Activated CD4-positive, alpha-beta T cell treated with anti-CD3 and anti-CD28 coated beads, Interleukin-2, amount 10 ng/mL, durations not matched to agents 7 days and 5 days (primary cell): ENCODE measurements around the gene FLNC. TPM values are rescaled to one million over a fixed set of nuclear protein-coding genes. Genes with fewer than 3 reads are reported as not detected.

ENCODE experiments used
- CTCF ChIA-PET: fragments of 350-600 bp; sonication (Branson Sonifier 250); formaldehyde crosslinking; loops from one replicate; lab custom pipeline; 2021; ENCODE audit warnings: antibody characterized with exemption; lab: Charles Lee
- POLR2A ChIA-PET: fragments of 350-600 bp; sonication (Branson Sonifier 250); formaldehyde crosslinking; loops from one replicate; lab custom pipeline; 2021; ENCODE audit warnings: antibody characterized with exemption; lab: Charles Lee
- DNase-seq: peaks from one replicate; pipeline ENCODE4 v3.0.0-alpha.2; 2020
- H3K27ac Mint-ChIP-seq: one replicate; pipeline ENCODE4 v1.8.0; 2021; ENCODE audit warnings: mild to moderate bottlenecking, moderate library complexity, mixed read lengths
- H3K27me3 Mint-ChIP-seq: one replicate; pipeline ENCODE4 v1.8.0; 2021; ENCODE audit warnings: mixed read lengths
- H3K36me3 Mint-ChIP-seq: one replicate; pipeline ENCODE4 v1.8.0; 2021; ENCODE audit warnings: low read depth, mixed read lengths
- H3K4me1 Mint-ChIP-seq: one replicate; pipeline ENCODE4 v1.8.0; 2021; ENCODE audit warnings: mixed read lengths
- H3K4me3 Mint-ChIP-seq: one replicate; pipeline ENCODE4 v1.8.0; 2021; ENCODE audit warnings: mild to moderate bottlenecking, moderate library complexity, mixed read lengths
- H3K9me3 Mint-ChIP-seq: one replicate; pipeline ENCODE4 v1.8.0; 2021; ENCODE audit warnings: mixed read lengths
- total RNA-seq, 2 experiments: library from RNA; stranded (reverse); gene quantifications; one replicate each; pipeline ENCODE4 v1.2.3, GENCODE V29; 2021

The FLNC gene
- total RNA-seq, 2 experiments from 2014 or later, result not detected

DNA sequence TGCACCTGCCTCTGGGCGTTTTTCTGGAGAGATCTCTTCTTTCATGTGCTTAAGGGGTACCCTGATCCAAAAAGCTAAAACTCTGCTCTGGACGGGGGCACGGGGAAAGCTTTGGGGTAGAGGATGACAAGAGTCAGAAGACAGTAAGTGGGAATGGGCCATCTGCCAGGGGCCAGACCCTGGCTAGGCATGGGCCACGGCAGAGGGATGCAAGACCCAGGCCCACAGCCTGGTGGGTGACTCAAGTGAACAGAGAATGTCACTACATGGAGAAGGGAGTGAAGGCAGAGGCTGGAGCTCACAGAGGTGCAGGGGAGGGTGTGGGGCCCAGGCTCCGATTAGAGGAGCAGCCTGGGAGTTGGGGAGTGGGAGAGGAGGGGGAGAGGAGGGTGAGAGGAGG lies 15.3 kb downstream of the FLNC start:
- POLR2A ChIA-PET, result no interaction called here
- Mint-ChIP-seq H3K9me3 (no peaks in the 10 kb centered on the region), H3K27me3 (no peaks in the 10 kb centered on the region), H3K4me1 (no peaks in the 10 kb centered on the region), H3K27ac (peak overlapping the region; percentile 57), H3K36me3 (no peaks in the 10 kb centered on the region), H3K4me3 (no peak overlapping the region)
- CTCF ChIA-PET, result interaction anchor here (0.7 to 2.1 kb wide), 4 partner anchors 17 to 246 kb away, joined by 4 to 5 read pairs (median 4); partner anchors contain the start of gene ATP6V1F
- no peak for DNase-seq

DNA sequence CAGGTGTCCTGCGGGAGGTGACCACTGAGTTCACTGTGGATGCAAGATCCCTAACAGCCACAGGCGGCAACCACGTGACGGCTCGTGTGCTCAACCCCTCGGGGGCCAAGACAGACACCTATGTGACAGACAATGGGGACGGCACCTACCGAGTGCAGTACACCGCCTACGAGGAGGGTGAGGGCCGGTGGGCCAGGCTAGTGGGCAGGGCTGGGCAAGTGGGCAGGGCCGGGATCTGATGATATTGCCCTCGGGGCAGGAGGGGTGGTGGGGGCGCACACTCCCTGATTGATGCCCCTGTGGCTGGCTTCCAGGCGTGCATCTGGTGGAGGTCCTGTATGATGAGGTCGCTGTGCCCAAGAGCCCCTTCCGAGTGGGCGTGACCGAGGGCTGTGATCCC lies 15.8 kb downstream of the FLNC start:
- no peak overlapping the region for H3K4me3 Mint-ChIP-seq
- no peaks in the 10 kb centered on the region for H3K27me3 Mint-ChIP-seq
- ChIA-PET CTCF (interaction anchor here (1.7 to 1.9 kb wide), 2 partner anchors 17 to 245 kb away, joined by 4 to 5 read pairs; partner anchors contain the start of gene ATP6V1F), POLR2A (no interaction called here)
- H3K36me3 Mint-ChIP-seq, result no peaks in the 10 kb centered on the region
- H3K27ac Mint-ChIP-seq, result no peak overlapping the region
- no peaks in the 10 kb centered on the region for H3K9me3 Mint-ChIP-seq
- no peaks in the 10 kb centered on the region for H3K4me1 Mint-ChIP-seq
- DNase-seq, result no peak

- no peak for DNase-seq
- Mint-ChIP-seq H3K4me3 (no peak overlapping the region), H3K27ac (no peak overlapping the region), H3K27me3 (no peaks in the 10 kb centered on the region), H3K36me3 (no peaks in the 10 kb centered on the region), H3K4me1 (no peaks in the 10 kb centered on the region), H3K9me3 (no peaks in the 10 kb centered on the region)
- ChIA-PET CTCF (no interaction called here), POLR2A (no interaction called here)
Measured at GRCh38 chr7:128846781-128847444, 16.7 kb downstream of the FLNC start.

DNA sequence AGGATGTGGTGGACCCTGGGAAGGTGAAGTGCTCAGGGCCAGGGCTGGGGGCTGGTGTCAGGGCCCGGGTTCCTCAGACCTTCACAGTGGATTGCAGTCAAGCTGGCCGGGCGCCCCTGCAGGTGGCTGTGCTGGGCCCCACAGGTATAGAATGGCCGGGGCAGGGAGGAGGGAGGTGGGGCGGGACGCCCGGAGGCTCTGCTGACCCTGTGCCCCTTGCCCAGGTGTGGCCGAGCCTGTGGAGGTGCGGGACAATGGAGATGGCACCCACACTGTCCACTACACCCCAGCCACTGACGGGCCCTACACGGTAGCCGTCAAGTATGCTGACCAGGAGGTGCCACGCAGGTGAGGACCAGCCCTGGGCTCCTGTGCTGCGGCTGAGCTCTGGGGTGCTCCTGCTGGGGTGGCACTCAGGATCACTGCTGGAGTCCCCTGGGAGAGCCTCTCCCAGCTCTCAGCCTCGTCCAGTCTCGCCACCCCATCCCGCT lies 17.6 kb downstream of the FLNC start:
- POLR2A ChIA-PET, result no interaction called here
- Mint-ChIP-seq H3K36me3 (no peaks in the 10 kb centered on the region), H3K27ac (no peak overlapping the region), H3K9me3 (no peaks in the 10 kb centered on the region), H3K4me1 (no peaks in the 10 kb centered on the region), H3K27me3 (no peaks in the 10 kb centered on the region), H3K4me3 (no peak overlapping the region)
- DNase-seq, result no peak
- CTCF ChIA-PET, result no interaction called here

DNA sequence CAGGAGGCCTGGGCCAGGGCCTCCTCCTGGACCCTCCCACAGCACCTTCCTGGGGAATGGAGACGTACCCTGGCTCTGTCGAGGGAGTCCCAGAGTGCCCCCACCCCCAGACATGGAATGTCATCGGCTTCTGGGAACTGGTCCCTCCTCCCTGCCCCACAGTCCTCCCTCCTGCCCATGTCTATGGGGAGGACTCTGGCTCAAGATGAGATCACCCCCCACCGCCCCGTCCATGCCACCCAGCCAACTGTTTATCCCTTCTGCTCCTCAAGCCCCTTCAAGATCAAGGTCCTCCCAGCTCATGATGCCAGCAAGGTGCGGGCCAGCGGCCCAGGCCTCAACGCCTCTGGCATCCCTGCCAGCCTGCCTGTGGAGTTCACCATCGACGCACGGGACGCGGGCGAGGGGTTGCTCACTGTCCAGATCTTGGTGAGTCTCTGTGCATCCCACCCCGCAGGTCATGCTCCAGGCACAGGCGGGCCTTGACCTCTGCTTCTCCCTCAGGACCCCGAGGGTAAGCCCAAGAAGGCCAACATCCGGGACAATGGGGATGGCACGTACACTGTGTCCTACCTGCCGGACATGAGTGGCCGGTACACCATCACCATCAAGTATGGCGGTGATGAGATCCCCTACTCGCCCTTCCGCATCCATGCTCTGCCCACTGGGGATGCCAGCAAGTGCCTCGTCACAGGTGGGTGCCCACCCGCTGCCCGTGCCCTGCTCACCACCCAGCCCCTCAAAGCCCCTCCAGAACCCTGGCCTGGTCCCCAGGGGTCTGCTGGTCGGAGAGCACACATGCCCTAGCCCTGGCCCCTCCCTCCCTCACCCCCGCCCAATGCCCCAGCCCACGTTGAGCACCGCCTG lies 18.3 kb downstream of the FLNC start:
- no peak for DNase-seq
- H3K27me3 Mint-ChIP-seq, result no peaks in the 10 kb centered on the region

GRCh38 chr7:128849156-128849515 lies 18.9 kb downstream of the FLNC start:
- CTCF ChIA-PET, result no interaction called here
- Mint-ChIP-seq H3K36me3 (no peaks in the 10 kb centered on the region), H3K9me3 (no peaks in the 10 kb centered on the region), H3K27me3 (no peaks in the 10 kb centered on the region), H3K4me3 (no peak overlapping the region), H3K4me1 (no peaks in the 10 kb centered on the region), H3K27ac (no peak overlapping the region)
- no peak for DNase-seq
- POLR2A ChIA-PET, result no interaction called here

More for the DNA sequence above, 18.3 kb downstream of the FLNC start:
- Mint-ChIP-seq H3K4me1 (no peaks in the 10 kb centered on the region), H3K36me3 (no peaks in the 10 kb centered on the region), H3K27ac (no peak overlapping the region), H3K4me3 (no peak overlapping the region), H3K9me3 (no peaks in the 10 kb centered on the region)
- CTCF ChIA-PET, result no interaction called here
- POLR2A ChIA-PET, result no interaction called here

GRCh38 chr7:128849804-128850490 lies 19.7 kb downstream of the FLNC start:
- H3K27ac Mint-ChIP-seq, result no peak overlapping the region
- ChIA-PET POLR2A (no interaction called here), CTCF (interaction anchor here (0.5 kb wide), 1 partner anchor 14 kb away, joined by 5 read pairs; no protein-coding TSS in a partner anchor)
- no peak overlapping the region for H3K4me3 Mint-ChIP-seq
- no peaks in the 10 kb centered on the region for H3K4me1 Mint-ChIP-seq
- H3K36me3 Mint-ChIP-seq, result no peaks in the 10 kb centered on the region
- no peaks in the 10 kb centered on the region for H3K9me3 Mint-ChIP-seq
- DNase-seq, result no peak
- no peaks in the 10 kb centered on the region for H3K27me3 Mint-ChIP-seq

GRCh38 chr7:128852537-128853254 lies 22.5 kb downstream of the FLNC start:
- ChIA-PET CTCF (no interaction called here), POLR2A (no interaction called here)
- Mint-ChIP-seq H3K4me3 (no peak overlapping the region), H3K4me1 (no peaks in the 10 kb centered on the region), H3K27me3 (no peaks in the 10 kb centered on the region), H3K9me3 (no peaks in the 10 kb centered on the region), H3K36me3 (no peaks in the 10 kb centered on the region), H3K27ac (no peak overlapping the region)
- no peak for DNase-seq

- POLR2A ChIA-PET, result no interaction called here
- DNase-seq, result no peak
- Mint-ChIP-seq H3K27me3 (no peaks in the 10 kb centered on the region), H3K36me3 (no peaks in the 10 kb centered on the region), H3K4me3 (no peak overlapping the region), H3K27ac (no peak overlapping the region), H3K4me1 (no peaks in the 10 kb centered on the region), H3K9me3 (no peaks in the 10 kb centered on the region)
- CTCF ChIA-PET, result no interaction called here
Measured at GRCh38 chr7:128853799-128854198, 23.6 kb downstream of the FLNC start.

- H3K9me3 Mint-ChIP-seq, result no peaks in the 10 kb centered on the region
- H3K4me3 Mint-ChIP-seq, result no peak overlapping the region
- no peak overlapping the region for H3K27ac Mint-ChIP-seq
- CTCF ChIA-PET, result no interaction called here
- POLR2A ChIA-PET, result no interaction called here
- DNase-seq, result no peak
- H3K36me3 Mint-ChIP-seq, result no peaks in the 10 kb centered on the region
- no peaks in the 10 kb centered on the region for H3K4me1 Mint-ChIP-seq
- no peaks in the 10 kb centered on the region for H3K27me3 Mint-ChIP-seq
Measured at GRCh38 chr7:128854396-128854795, 24.2 kb downstream of the FLNC start.

DNA sequence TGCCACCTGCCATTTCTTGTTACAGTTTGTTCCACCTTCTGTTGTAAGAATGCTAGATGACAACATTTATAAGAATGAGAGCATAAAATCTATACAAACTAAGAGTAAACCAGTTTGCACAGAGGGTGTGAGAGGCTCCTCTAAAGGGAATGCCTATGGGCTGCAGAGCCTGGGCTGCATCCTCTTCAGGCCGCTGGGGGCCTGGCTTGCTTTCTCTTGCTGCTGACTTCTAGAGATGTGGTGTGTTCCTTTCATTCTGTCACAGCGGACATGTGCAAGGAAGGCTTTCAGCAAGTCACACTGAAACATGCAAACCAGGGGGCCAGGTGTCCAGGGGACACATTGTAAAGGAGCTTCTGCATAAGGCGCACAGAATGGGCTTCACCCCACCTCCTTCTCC lies 25.4 kb downstream of the FLNC start:
- H3K27ac Mint-ChIP-seq, result no peak overlapping the region
- CTCF ChIA-PET, result interaction anchor here (0.6 kb wide), 1 partner anchor 1150 kb away, joined by 4 read pairs; no protein-coding TSS in a partner anchor
- POLR2A ChIA-PET, result interaction anchor here (0.6 kb wide), 1 partner anchor 188 kb away, joined by 3 read pairs; no protein-coding TSS in a partner anchor
- H3K36me3 Mint-ChIP-seq, result no peaks in the 10 kb centered on the region
- H3K4me1 Mint-ChIP-seq, result no peaks in the 10 kb centered on the region
- DNase-seq, result no peak
- no peaks in the 10 kb centered on the region for H3K27me3 Mint-ChIP-seq
- H3K4me3 Mint-ChIP-seq, result no peak overlapping the region
- H3K9me3 Mint-ChIP-seq, result no peaks in the 10 kb centered on the region

DNA sequence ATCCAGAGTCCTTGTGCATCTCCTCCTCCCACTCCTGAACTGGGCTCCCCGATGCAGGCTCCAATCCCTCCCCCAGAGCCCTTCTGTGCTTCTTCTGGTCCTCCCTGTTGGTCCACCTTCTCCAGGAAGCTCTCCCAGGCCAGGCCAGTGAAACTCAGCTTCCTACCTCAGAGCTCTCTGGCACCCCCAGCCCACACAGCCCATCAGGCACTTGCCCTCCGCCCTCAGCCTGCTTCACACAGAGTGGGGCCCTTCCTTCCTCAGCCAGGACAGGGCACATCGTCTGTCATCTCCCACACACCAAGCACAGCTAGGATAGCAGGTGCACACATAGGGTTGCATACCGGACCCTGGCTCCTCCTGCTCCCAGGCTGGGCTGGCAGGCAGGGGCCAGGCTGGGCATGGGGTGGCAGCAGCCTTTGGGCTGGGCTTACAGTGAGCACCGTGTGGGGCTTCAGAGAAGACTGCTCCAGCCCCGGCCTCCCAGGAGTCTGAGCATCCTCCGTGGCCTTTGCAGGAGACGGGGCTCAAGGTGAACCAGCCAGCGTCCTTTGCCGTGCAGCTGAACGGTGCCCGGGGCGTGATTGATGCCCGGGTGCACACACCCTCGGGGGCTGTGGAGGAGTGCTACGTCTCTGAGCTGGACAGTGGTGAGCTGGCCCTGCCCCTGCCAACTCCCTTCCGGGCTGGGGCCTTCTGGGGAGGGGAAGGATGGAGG lies 26.0 kb downstream of the FLNC start:
- H3K4me3 Mint-ChIP-seq, result no peak overlapping the region
- DNase-seq, result no peak
- no peaks in the 10 kb centered on the region for H3K36me3 Mint-ChIP-seq
- ChIA-PET POLR2A (no interaction called here), CTCF (interaction anchor here (0.6 kb wide), 1 partner anchor 1149 kb away, joined by 4 read pairs; no protein-coding TSS in a partner anchor)
- H3K4me1 Mint-ChIP-seq, result no peaks in the 10 kb centered on the region
- no peaks in the 10 kb centered on the region for H3K27me3 Mint-ChIP-seq
- H3K27ac Mint-ChIP-seq, result no peak overlapping the region
- no peaks in the 10 kb centered on the region for H3K9me3 Mint-ChIP-seq
